GM21619 (cell line): ENCODE measurements around the gene EPHB1.
A peak's percentile ranks its signal among the peaks of the same experiment; 100 is the strongest.

Experiments used
- ATAC-seq: cut with Tn5 transposase; IDR thresholded peaks from one replicate; pipeline ENCODE4 v1.9.1; 2021; ENCODE audit not compliant: unreplicated experiment

EPHB1 gene

DNA sequence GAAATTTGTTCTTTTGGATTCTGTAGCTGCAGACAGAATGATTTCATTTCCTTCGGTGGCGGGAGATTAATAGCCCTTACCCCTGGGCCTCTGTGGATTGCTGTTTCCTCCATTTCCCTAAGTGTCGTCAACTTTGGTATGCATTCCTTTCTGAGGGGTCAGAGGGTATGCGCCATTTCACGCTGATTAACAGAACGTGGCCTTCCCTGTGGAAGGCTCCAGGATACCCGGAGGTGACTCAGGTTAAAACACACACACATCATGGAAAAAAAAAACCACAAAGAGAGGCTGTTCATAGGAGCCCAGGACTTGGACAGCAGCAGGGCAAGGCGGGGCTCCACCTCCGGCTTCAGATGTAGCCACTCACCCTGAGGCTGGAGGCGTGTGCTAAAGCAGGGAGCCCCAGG is 51.9 kb downstream of the EPHB1 start:
- ATAC-seq, result no peak

DNA sequence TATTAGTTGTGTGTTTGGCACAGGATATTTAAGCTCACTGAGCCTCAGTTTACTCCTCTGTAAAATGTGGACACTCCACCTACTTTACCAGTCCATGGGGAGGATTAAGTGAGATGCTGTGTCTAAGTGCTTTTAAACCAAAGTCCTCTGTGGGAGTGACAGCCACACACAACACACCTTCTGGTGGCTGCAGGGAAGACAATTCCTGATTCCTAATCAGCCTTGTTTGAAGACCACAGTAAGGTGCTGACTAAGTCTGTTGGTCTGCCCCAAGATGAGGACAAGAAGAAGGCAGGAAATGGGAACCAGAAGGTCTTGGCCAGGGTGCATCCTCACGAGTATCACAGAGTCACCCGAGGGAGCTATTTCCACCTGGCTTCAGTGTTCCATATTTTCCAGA is 52.3 kb downstream of the EPHB1 start:
- ATAC-seq, result no peak

DNA sequence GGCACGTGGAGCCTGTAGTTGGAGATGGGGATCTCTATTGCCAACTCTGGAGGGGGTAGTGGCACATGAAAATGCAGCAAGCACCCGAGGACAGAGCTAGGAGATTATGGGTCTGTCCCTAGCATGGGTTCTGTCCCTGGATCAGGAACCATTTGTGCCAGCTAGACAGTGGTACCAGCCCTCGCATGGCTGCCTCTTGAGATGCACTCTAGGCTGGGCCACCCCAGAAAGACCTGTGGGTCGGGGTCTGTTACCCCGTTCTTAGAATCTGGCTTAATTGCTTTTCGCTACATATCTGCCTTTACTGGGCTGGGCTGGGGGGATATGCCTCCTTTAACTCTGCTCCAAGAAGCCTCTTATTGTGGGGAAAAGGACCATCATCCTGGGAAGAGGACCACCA is 54.5 kb downstream of the EPHB1 start:
- ATAC-seq, result no peak

DNA sequence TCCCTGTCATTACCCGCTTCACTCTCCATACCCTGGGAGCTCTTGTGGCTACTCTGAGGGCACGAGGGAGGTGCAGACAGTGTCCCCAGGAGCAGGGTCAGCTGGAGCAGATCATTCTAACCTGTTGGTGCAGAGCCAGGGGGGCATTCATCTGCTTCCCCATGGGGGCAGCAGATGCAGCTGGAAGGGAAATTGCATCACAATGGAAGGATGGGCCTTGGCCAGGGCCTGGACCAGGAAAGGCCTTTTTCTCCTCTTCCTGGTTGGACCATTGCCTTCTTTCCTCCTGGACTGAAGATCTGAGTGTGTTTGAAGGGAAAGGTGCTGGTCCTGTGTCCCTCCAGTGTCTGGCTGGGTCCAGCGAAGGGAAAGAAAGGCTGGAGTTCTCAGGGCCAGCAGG is 55.7 kb downstream of the EPHB1 start:
- no peak for ATAC-seq

DNA sequence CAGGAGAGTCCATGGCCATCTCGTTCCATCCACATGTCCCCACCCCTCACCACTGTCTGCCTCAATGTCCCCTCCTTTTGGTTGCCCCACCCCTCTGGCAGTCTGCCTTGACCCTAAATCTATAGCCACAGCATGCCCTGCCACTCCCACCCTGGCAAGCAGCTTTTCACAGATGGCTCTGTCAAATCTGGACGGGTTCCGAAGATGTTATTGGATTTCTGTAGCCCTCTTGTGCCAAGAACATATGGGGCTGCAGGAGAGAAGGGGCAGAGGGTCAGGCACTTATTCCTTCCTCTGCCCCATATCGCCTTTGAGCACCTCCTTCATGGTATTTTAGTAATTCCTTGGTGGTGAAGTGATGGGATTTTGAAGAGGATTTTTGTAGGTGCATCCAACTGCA is 57.1 kb downstream of the EPHB1 start:
- ATAC-seq, result no peak

DNA sequence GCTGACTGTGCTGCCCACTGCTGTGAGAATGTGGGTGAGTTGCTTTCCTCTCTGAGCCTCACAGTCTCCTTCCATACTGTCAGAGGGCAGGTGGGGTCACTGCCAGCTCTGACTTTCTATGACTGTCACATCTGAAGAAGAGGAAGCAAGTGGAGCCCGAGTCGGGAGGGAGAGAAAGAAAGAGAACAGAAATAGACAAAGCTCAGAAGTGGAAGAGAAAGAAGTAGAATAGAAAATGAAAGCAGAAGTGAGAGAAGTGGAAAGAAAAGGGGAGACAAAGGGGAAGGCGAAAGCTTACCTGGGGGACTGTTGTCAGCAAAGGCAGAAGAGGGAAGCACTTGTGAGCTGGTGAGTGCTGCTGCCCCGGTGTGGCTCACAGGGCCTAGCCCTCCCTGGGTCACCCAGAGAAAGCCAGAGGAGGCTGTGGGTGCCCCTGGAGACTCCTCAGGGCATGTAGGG is 57.9 kb downstream of the EPHB1 start:
- peak; percentile 94 for ATAC-seq

DNA sequence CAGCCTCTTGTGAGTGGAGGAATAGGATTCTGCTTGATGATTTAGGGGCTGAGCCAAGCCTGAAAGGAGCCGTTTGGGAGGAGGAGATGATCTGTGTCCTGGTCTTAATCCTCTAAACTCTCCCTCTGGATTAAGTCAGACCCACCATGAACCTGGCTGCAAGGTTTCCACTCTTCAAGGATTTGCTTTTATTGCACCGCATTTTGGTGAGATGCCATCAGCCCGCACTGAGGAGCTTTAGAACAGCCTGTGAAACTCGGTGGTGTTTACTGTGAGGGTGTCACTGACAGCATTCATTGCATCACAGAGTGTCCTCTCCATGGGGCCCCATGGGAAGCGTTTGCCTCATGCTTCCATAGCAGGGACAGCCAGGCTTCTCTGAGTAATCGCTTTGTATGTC is 59.2 kb downstream of the EPHB1 start:
- no peak for ATAC-seq

DNA sequence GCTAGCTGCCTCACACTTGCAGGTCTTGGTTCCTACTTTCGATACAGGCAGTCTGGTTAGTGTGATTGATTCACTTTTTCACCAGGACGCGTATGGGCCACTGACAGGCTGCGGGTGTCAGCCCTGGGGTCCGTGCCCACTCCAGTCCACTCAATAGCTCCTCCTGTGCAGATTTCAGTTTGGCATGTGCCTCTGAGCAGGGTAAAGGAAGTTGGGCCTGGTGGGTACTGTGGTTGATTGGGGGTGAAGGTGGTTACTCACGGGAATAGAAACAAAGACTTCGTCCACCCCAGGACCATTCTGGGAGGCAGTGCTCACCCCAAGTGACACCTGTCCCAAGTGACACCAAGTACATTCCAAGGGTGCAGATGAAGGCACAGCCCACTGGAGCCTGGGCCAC is 62.3 kb downstream of the EPHB1 start:
- ATAC-seq, result no peak

DNA sequence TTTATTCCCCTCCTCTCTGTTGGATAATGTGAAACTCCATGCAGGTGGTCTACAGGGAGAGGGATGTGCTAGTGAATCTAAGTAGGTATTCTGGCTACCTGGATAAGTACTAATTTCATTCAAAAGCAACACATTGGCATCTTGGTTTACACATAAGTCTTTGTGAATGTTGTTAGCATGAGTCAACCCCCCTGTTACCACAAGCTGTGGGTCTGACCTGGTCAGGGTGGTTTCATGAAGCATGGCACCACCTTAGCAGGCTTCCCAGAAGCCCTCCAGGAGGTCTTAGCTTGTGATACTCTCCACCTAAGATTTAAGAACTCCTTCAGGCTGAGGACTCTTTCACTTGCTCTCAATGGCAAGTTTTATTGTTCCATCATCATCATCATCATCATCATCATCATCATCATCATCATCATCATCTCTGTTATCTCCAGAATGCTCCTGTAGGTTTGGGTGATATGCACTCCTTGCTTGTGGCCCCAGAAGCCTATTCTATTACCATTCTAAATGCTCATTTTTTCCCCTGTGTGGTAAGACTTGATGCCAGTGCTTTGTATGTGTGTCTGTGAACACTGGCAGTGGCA is 62.8 kb downstream of the EPHB1 start:
- ATAC-seq, result no peak

DNA sequence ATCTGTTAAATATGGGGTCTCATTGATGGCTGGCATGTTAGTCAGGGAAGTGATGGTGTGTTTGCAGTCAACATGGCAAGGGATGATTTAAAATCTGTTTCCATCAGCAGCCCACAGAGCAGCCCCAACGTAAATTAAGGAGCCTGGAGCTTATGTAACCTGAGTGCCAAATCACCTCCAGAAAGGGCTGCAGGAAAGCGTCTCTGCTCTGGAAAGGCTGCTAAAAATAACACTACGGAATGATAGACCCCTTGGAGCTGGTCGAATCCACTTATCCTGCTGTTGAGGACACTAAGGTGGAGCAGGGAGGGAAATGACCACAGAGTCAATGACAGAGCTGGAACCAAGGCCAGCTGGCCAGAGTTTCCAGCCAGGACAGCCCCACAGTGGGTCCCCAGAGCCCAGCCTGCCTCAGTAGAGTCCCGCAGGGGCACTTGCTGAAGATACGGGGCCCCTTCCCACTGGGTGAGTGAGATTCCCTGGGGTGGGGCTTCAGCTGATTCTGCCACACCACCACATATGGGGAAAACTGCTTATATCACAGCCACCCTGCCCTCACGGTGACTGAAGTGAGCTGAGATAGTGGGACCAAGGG is 63.5 kb downstream of the EPHB1 start:
- ATAC-seq, result no peak

DNA sequence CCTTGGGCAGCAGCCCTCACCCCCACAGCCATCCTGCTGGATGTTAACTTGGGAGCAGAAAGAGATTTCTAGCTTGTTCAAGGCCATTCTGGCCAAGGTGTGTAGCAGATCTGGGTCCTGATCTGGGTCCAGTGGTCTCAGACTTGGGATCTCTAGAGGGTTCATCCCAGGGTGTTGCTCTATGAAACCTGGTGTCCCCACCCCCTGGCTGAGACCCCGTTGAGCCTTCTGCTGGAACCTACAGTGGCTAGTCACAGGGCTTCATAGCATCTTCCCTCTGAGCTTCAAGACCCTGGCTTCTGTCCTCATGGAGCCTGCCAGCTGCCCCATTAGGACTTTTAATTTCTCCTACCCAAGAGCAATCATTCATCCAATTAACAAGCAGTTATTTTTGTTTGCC is 64.3 kb downstream of the EPHB1 start:
- no peak for ATAC-seq

DNA sequence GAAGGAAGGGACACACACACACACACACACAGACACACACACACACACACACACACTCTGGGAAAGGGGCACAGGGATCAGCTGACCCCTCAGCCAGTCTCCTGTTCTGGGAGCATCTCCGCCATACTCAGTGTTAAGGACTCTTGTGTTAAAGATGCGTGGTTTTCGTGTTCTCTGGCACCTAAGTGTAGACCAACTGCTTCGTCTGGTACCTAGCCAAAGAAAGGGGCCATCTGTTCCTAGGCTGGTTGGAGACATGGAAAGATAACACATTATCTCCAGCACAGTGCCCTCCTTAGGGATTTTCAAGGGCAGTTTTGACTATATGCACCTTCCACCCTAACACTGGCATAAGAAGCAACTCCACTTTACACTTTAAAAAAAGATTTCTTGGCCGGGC is 65.1 kb downstream of the EPHB1 start:
- no peak for ATAC-seq

DNA sequence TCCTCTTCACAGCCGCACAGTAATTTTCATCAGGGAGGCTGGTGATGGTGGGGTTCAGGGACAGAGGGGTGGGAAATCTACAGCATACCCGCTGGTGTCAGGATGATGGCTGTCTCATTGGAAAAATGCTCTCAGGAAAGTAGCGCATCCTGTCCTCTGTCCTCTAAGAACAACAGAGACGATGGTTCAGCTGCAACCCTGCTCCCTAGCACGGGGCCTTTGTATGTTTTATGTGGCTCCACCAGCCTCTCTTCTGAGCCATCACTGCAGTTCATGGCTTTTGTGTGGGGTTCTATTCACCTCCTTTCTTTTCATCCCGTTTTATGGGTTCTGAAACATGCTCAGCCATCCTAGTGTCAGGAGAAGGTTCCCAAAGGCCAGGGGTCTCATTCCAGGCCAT is 68.9 kb downstream of the EPHB1 start:
- no peak for ATAC-seq

DNA sequence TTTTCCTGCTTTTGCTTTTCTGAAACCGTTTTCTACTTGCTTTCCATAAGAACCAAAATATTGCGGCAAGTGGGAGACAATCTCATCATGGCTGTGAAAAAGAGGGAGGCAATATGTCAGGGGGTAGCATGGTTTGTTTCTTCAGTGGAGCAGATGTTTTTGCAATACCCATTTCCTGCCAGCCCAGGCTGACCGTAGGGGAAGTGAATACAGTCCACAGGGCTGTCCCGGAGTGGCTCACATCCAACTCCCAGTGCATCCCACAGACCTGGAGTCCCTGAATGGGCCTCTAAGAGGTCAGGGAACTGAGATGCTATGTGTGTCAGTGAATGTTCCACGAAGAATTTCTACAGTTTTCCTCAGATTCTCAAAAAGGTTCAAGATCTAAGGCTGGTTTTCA is 69.6 kb downstream of the EPHB1 start:
- no peak for ATAC-seq

DNA sequence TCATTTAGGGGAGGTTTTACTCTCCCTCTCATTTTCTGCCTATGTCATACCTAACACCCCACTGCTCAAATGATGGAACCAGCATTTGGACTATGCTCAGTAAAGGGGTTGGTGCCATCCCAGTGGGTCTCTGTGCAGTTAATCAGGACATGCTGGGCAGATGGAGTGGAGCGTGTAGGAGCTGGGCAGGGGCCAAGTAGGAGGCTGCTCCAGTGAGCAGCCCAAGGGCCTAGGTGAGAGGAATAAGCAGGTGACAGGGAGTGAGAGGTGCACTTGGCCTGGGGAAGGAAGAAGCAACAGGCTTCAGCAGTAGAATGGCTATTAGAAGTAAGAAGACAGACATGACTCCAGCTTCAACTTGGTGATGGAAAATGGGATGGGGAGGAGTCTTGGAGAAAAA is 72.2 kb downstream of the EPHB1 start:
- no peak for ATAC-seq

DNA sequence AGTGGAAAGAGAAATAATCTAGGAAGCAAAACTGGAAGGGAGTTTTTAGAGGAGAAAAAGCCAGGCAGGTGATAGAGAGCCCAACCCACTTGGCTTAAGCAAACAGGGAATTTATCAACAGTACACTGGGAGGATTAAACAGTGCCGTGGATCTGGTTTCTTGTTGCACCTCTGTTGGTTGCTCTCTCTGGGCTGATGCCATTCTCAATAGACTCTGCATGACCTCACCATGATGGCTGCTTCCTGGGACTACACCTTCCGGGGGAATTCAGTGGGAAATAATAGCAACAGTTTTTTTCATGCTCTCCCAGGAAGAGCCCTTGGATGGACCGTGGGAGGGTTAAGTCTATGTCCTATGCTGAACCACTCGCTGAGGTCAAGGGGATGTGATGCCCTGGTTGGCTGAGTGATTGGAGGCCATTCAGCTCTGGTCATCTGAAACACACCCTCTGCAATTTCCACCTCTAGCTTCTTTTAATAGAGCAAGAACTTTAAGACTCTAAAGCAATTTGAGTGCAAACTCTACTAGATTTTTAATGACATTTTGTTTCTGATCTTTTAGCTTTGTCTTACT is 74.2 kb downstream of the EPHB1 start:
- ATAC-seq, result no peak

DNA sequence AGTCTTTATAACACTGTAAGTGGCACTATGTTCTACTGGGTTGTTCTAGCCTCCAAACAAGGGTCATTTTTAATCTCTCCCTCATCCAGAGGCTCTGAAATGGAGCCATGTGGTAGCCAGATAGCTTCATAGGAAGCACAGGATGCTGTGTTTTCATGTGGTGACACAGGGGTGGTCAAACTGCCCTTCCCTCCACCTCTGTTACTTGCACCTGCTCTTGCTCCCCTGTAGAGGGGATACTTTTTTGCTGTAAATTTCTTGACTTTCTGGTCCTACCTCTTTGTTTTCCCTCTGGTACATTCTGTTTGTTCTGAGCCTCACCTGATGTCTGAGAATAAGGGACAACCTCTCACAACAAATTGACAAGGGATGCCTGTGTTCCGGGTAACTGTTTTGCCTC is 76.8 kb downstream of the EPHB1 start:
- no peak for ATAC-seq

DNA sequence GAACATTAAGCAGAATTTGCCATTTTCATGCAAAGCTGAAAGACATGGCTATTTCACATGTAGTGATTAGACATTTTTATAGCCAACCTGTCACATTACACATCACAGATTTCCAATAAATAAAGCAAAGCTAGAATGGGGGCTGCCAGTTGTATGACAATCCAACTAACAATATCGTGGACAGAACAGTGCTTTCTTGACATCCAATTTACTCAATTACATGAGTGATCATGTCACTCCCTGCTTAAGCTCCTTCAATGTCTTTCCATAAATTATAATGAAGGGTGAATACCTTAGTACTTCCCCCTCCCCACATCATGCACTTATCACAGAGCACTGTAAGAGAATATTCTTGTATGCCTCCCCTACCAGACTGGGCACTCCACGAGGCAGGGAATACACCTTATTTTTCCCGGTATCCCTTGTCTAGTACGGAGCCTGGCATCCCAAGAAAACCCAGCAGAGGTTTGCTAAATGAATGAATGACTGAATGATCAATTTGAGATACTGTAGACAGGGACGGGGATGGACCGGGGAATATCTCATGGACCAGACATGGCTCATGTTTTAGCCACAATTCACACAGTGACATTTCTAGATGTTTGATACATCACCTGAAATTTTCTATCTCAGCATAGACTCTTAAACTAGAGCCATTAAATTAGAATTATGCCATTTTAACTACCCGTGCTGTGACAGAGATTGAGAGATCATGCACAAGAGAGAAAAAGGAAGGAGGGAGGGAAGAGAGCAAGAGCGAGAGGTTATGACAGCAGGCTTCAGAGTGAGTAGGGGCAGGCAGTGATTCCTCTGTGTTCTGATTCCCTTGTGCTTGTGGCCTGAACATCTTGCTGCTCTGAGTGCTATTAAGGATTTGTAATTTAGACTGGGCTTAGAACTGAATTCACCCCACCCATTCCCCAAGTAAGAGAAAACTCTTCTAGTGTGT is 77.7 kb downstream of the EPHB1 start:
- no peak for ATAC-seq

DNA sequence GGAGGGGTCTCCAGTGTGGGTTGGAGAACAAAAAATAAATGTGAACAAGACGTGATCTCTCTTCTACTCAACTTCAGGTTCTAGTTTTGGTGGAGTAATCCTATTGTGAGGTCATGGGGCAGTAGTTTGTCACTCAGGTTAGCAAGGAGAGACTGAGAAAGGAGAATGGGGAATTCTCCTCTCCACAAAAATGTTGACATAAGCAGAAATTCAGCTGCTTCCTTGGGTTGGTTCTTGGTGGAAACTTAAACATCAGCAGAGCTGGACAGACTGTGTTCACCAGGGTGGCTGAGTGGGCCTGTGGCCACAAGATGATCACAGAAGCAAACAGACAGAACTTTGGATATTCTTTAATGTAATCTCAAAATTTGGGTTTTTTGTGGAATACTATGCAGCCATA is 78.7 kb downstream of the EPHB1 start:
- ATAC-seq, result no peak

DNA sequence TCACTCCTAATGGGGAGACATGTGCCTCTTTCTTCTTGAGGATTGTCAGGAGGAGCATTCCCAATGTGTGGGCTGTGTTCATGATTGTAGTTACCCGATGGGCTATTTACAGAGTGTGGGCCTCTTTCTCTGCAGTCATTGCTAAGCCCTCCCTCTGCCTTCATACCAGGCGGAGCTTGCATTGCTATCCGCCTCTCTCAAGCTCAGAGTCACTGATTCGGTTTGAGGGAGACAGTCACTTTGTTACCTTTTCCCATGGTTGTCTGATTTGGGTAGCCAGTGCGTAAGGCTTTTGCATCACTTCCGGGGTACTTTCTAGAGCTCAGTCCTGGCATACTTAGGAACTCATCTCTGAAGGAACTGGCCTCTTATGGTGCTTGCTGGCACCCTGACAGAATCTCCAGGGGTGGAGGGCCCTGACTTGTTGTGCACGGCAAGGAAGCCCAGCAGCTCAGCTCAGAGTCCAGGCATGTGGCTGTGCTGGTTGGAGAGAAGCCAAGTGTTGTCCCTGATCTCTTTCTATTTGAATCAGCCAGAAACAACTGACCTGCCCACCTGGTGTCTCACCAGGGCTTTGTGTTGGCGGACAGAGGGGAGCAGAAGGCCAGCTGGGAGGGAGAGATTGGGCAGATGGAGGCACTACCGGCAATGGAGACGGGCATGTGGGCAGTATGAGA is 79.8 kb downstream of the EPHB1 start:
- ATAC-seq, result peak; percentile 40

DNA sequence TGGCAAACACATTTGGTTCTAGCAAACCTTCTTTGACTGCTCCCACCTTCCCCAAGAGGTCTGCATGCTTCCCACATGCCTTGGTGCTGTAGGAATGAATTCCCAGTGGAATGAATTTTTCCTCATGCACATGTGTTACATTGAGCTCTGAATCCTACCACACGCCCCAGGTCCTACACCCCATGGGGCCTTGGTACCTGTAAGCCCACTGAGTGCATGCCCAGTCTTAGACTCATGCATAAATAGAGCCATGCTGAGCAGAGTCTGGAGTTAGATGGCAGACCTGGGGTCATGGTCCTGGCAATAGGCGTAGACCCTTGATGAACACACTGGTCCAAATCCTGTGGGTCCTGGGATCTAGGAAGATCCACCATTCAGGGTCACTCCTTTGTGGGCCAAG is 81.8 kb downstream of the EPHB1 start:
- no peak for ATAC-seq
